ENCODE measurements around the gene SRRT. TPM values are rescaled to one million over a fixed set of nuclear protein-coding genes. Genes with fewer than 3 reads are reported as not detected.

The SRRT gene
- total and polyA plus RNA-seq, 2 donors (not counting 1 experiment from before 2014, with no cell fraction given): 198 to 209 TPM

GRCh38 chr7:100839361-100839760 is 35.5 kb upstream of the SRRT start:
- Mint-ChIP-seq H3K4me3 (no peak overlapping the region), H3K27me3 (no peaks in the 10 kb centered on the region), H3K27ac (no peak overlapping the region), H3K9me3 (ENCODE audit: insufficient read depth) (no peaks in the 10 kb centered on the region), H3K4me1 (peaks cover 14% of the 10 kb centered on the region)
- DNase-seq (no peak), ATAC-seq (ENCODE audit: low read depth) (no peak)
- ChIA-PET CTCF (interaction anchor here (0.6 kb wide), 1 partner anchor 13 kb away, joined by 3 read pairs; the partner anchor contains the start of gene SLC12A9), POLR2A (no interaction called here)
- 99% methylated on average over 16 of the region's 18 CpGs for WGBS (ENCODE audit: insufficient coverage)
- intact Hi-C loops (cut with micrococcal nuclease): no loop called here
- H3K36me3 ChIP-seq (replicated peaks in 1 of 2; ENCODE audit: control extremely low read depth in 1 of 2, control insufficient read depth in 1 of 2, extremely low read depth in 1 of 2, insufficient read depth in 2 of 2, low read length in 1 of 2): no peaks in the 10 kb centered on the region
- H3K4me3 ChIP-seq (ENCODE audit: control extremely low read depth in 1 of 5, extremely low read depth in 1 of 5, insufficient read depth in 1 of 5, low read depth in 2 of 5, low read length in 4 of 5): no peak overlapping the region
- no peaks in the 10 kb centered on the region for H3K79me2 ChIP-seq (ENCODE audit: control insufficient read depth, insufficient read depth, low read length)
- no peak overlapping the region for H2AFZ ChIP-seq (ENCODE audit: insufficient read depth, low read depth, low read length, poor library complexity, severe bottlenecking)
- no peaks in the 10 kb centered on the region for H3K9me3 ChIP-seq (ENCODE audit: control extremely low read depth in 1 of 3, control insufficient read depth in 2 of 3, insufficient read depth in 1 of 3, low read length in 2 of 3)
- H3K4me1 ChIP-seq (ENCODE audit: control insufficient read depth in 2 of 2, insufficient read depth in 2 of 2, low read length in 2 of 2): peaks cover 3 to 17% of the 10 kb centered on the region in 2 donors
- no peaks in the 10 kb centered on the region for H4K20me1 ChIP-seq (ENCODE audit: control insufficient read depth, insufficient read depth, low read length, poor library complexity, severe bottlenecking)
- H3K4me2 ChIP-seq (replicated peaks; ENCODE audit: low read depth, low read length, poor library complexity, severe bottlenecking): no peak overlapping the region
- H3K9ac ChIP-seq (ENCODE audit: low read length): no peak overlapping the region
- TF ChIP-seq CTCF (IDR thresholded peaks at IDR 0.05) (no peak), EZH2 (IDR thresholded peaks at IDR 0.05; ENCODE audit: borderline replicate concordance, insufficient read depth, low read depth, low read length, poor library complexity, severe bottlenecking) (no peak)
- no peak overlapping the region for H3K27ac ChIP-seq (ENCODE audit: low read length in 2 of 2)
- no peaks in the 10 kb centered on the region for H3K27me3 ChIP-seq (replicated peaks in 1 of 4; ENCODE audit: control extremely low read depth in 1 of 4, control insufficient read depth in 3 of 4, insufficient read depth in 4 of 4, low read length in 3 of 4)

GRCh38 chr7:100840470-100841100 is 34.3 kb upstream of the SRRT start:
- H3K9me3 Mint-ChIP-seq (ENCODE audit: insufficient read depth): no peaks in the 10 kb centered on the region
- WGBS (ENCODE audit: insufficient coverage): 100% methylated on average over 2 of the region's 8 CpGs

More at GRCh38 chr7:100840470-100841100, 34.3 kb upstream of the SRRT start:
- no peak for ATAC-seq (ENCODE audit: low read depth)
- Histone ChIP-seq H3K27me3 (replicated peaks in 1 of 4; ENCODE audit: control extremely low read depth in 1 of 4, control insufficient read depth in 3 of 4, insufficient read depth in 4 of 4, low read length in 3 of 4) (no peaks in the 10 kb centered on the region), H3K79me2 (ENCODE audit: control insufficient read depth, insufficient read depth, low read length) (no peaks in the 10 kb centered on the region), H2AFZ (ENCODE audit: insufficient read depth, low read depth, low read length, poor library complexity, severe bottlenecking) (no peak overlapping the region), H3K27ac (ENCODE audit: low read length in 2 of 2) (no peak overlapping the region), H3K9me3 (ENCODE audit: control extremely low read depth in 1 of 3, control insufficient read depth in 2 of 3, insufficient read depth in 1 of 3, low read length in 2 of 3) (no peaks in the 10 kb centered on the region), H3K36me3 (replicated peaks in 1 of 2; ENCODE audit: control extremely low read depth in 1 of 2, control insufficient read depth in 1 of 2, extremely low read depth in 1 of 2, insufficient read depth in 2 of 2, low read length in 1 of 2) (no peaks in the 10 kb centered on the region), H3K9ac (ENCODE audit: low read length) (no peak overlapping the region), H3K4me3 (ENCODE audit: control extremely low read depth in 1 of 5, extremely low read depth in 1 of 5, insufficient read depth in 1 of 5, low read depth in 2 of 5, low read length in 4 of 5) (no peak overlapping the region), H3K4me1 (ENCODE audit: control insufficient read depth in 2 of 2, insufficient read depth in 2 of 2, low read length in 2 of 2) (peaks cover 3 to 17% of the 10 kb centered on the region in 2 donors), H4K20me1 (ENCODE audit: control insufficient read depth, insufficient read depth, low read length, poor library complexity, severe bottlenecking) (no peaks in the 10 kb centered on the region), H3K4me2 (replicated peaks; ENCODE audit: low read depth, low read length, poor library complexity, severe bottlenecking) (no peak overlapping the region)
- no peak for TF ChIP-seq EZH2 (IDR thresholded peaks at IDR 0.05; ENCODE audit: borderline replicate concordance, insufficient read depth, low read depth, low read length, poor library complexity, severe bottlenecking)
- no peak for TF ChIP-seq CTCF (IDR thresholded peaks at IDR 0.05)
- Mint-ChIP-seq H3K4me1 (peaks cover 13% of the 10 kb centered on the region), H3K27me3 (no peaks in the 10 kb centered on the region), H3K27ac (no peak overlapping the region), H3K4me3 (no peak overlapping the region)
- ChIA-PET POLR2A (no interaction called here), CTCF (interaction anchor here (0.5 kb wide), 1 partner anchor 39 kb away, joined by 5 read pairs; no protein-coding TSS in a partner anchor)
- no peak for DNase-seq
- intact Hi-C loops (cut with micrococcal nuclease): no loop called here
